Measurements from ENCODE around the gene MYLK. TPM values are rescaled to one million over a fixed set of nuclear protein-coding genes. Genes with fewer than 3 reads are reported as not detected.

Gene MYLK
- total and polyA plus RNA-seq, 10 of the 15 experiments (the other 5 are each of a cell fraction or from before 2014, with no cell fraction given), result 0.04 to 1.6 (median 0.42) TPM; not detected in 1

- 0 out of 2 replicates have a peak, but pooled peaks have one; percentile 57 for TF ChIP-seq MEF2A (IDR thresholded peaks at IDR 0.05; ENCODE audit: insufficient read depth, low read depth, low read length)
- no peak for TF ChIP-seq EP300 (IDR thresholded peaks at IDR 0.05; ENCODE audit: borderline replicate concordance in 1 of 2, control insufficient read depth in 1 of 2, low read depth in 2 of 2, low read length in 2 of 2)
- TF ChIP-seq E2F4 (IDR thresholded peaks at IDR 0.05; ENCODE audit: low read depth, low read length), result no peak
- TF ChIP-seq ZBTB11 (CRISPR knock-in tag; IDR thresholded peaks at IDR 0.05), result no peak
- TF ChIP-seq BACH1 (IDR thresholded peaks at IDR 0.05; ENCODE audit: borderline replicate concordance), result no peak
- no peak for TF ChIP-seq ATF3 (IDR thresholded peaks at IDR 0.05; ENCODE audit: borderline replicate concordance, extremely low read depth, low read depth, low read length)
- peak; percentile 60; the same call in 1 of the 2 replicates for TF ChIP-seq NFIC (IDR thresholded peaks at IDR 0.05; ENCODE audit: low read depth, low read length)
- TF ChIP-seq USF1 (IDR thresholded peaks at IDR 0.05; ENCODE audit: borderline replicate concordance, extremely low read length, insufficient read depth, low read depth, low read length), result no peak
- no peak for TF ChIP-seq SIX5 (IDR thresholded peaks at IDR 0.05; ENCODE audit: low read depth, low read length, severe bottlenecking)
- no peak for TF ChIP-seq SUPT20H (IDR thresholded peaks at IDR 0.05; ENCODE audit: borderline replicate concordance, control insufficient read depth, low read depth, low read length)
- no peak for TF ChIP-seq MXI1 (IDR thresholded peaks at IDR 0.05; ENCODE audit: low read depth, low read length)
- TF ChIP-seq ELK1 (IDR thresholded peaks at IDR 0.05; ENCODE audit: low read depth, low read length), result no peak
- peak; percentile 49; the same call in 1 of the 2 replicates for TF ChIP-seq RUNX3 (IDR thresholded peaks at IDR 0.05; ENCODE audit: low read length)
- no peak for TF ChIP-seq BCLAF1 (IDR thresholded peaks at IDR 0.05)
- peak in 1 of 2 experiments; percentile 32; a peak in 1 of 4 replicates for TF ChIP-seq BHLHE40 (IDR thresholded peaks at IDR 0.05; ENCODE audit: borderline replicate concordance in 1 of 2, low read depth in 2 of 2, low read length in 1 of 2)
- TF ChIP-seq CREM (IDR thresholded peaks at IDR 0.05; ENCODE audit: low read depth), result no peak
- no peak for TF ChIP-seq POLR2A (IDR thresholded peaks at IDR 0.05; ENCODE audit: low read depth, low read length)
- no peak for TF ChIP-seq NFXL1 (IDR thresholded peaks at IDR 0.05; ENCODE audit: borderline replicate concordance)
- peak; percentile 36; the same call in 1 of the 2 replicates for TF ChIP-seq ZNF384 (IDR thresholded peaks at IDR 0.05; ENCODE audit: borderline replicate concordance, low read depth, low read length)
- TF ChIP-seq SMC3 (IDR thresholded peaks at IDR 0.05; ENCODE audit: borderline replicate concordance, low read length), result no peak
Measured at GRCh38 chr3:123576122-123576521, 308.0 kb downstream of the MYLK start (continued).
